GM12878 (cell line): ENCODE data around the gene C2orf80.

ENCODE experiments used
- JUND ChIP-seq: IDR thresholded peaks from 2 replicates; pipeline ENCODE4 v1.6.1; 2012; ENCODE audit warnings: low read depth, mild to moderate bottlenecking, low read length, improper control_type of control experiment, moderate library complexity
- POLR2A ChIP-seq: IDR thresholded peaks from 2 replicates; pipeline ENCODE4 v1.6.1; 2011; ENCODE audit warnings: low read depth, mild to moderate bottlenecking, low read length
- PRDM15 ChIP-seq: fragments of 450-650 bp; formaldehyde crosslinking; IDR thresholded peaks from 2 replicates; pipeline ENCODE4 v1.4.0; 2020; ENCODE audit warnings: mild to moderate bottlenecking, moderate library complexity
- RAD21 ChIP-seq: IDR thresholded peaks from 2 replicates; pipeline ENCODE4 v1.6.1; 2011; ENCODE audit warnings: mild to moderate bottlenecking, low read depth, low read length, moderate library complexity; ENCODE audit not compliant: insufficient read depth
- SIN3A ChIP-seq: IDR thresholded peaks from 2 replicates; pipeline ENCODE4 v1.6.1; 2012; ENCODE audit warnings: low read depth, low read length, improper control_type of control experiment
- TF ChIP-seq, protein P1 (sequence below), 3 experiments: IDR thresholded peaks in 2 of 3; conservative IDR thresholded peaks in 1 of 3; 2 replicates each; pipeline ENCODE4 v1.5.1; 2011; ENCODE audit warnings: low read depth in 3 of 3, low read length in 3 of 3, mild to moderate bottlenecking in 3 of 3, control low read depth in 2 of 3, moderate library complexity in 2 of 3, inconsistent platforms in 1 of 3, mixed read lengths in 1 of 3; ENCODE audit not compliant: control insufficient read depth in 2 of 3, insufficient read depth in 1 of 3; ENCODE audit errors: extremely low read depth in 1 of 3

DNA sequence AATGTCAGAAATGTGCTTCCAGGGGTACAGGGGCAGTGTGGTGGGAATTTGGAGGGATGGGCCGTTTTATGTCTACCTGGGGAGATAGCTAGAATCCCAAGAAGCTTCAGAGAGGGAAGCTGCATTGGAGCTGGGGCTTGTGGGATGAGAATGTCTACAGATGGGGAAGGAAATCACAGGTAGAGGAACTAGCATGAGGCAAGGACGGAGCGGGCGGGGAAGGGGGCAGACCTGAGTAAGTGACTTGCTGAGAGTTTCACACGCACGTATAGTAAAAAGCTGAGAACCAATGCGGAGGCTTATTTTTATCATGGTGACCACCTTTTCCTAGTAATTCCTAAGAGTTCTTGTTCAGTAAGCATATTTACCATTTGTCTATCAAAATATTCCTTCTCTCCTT lies 6.3 kb downstream of the C2orf80 start:
- TF ChIP-seq, protein P1, sequence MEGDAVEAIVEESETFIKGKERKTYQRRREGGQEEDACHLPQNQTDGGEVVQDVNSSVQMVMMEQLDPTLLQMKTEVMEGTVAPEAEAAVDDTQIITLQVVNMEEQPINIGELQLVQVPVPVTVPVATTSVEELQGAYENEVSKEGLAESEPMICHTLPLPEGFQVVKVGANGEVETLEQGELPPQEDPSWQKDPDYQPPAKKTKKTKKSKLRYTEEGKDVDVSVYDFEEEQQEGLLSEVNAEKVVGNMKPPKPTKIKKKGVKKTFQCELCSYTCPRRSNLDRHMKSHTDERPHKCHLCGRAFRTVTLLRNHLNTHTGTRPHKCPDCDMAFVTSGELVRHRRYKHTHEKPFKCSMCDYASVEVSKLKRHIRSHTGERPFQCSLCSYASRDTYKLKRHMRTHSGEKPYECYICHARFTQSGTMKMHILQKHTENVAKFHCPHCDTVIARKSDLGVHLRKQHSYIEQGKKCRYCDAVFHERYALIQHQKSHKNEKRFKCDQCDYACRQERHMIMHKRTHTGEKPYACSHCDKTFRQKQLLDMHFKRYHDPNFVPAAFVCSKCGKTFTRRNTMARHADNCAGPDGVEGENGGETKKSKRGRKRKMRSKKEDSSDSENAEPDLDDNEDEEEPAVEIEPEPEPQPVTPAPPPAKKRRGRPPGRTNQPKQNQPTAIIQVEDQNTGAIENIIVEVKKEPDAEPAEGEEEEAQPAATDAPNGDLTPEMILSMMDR (IDR thresholded peaks at IDR 0.05 in 2 of 3, conservative IDR thresholded peaks at IDR 0.05 in 1 of 3; ENCODE audit: control insufficient read depth in 2 of 3, extremely low read depth in 1 of 3, insufficient read depth in 1 of 3, low read depth in 3 of 3, low read length in 3 of 3) = no peak
- TF ChIP-seq SIN3A (no peak), PRDM15 (CRISPR knock-in tag) (no peak), POLR2A (no peak), JUND (no peak), RAD21 (no peak)
